Gastrocnemius medialis (tissue), 4 donors: ENCODE data around the gene CDKN2AIPNL. TPM values are rescaled to one million over a fixed set of nuclear protein-coding genes. Genes with fewer than 3 reads are reported as not detected.
"Not testable (repeated sequence)": the region's sequence is repeated elsewhere in the genome, so short reads cannot be mapped to it uniquely, and the experiment has no call there.

Experiments used
- ATAC-seq, 2 donors: fragments of 150-250 bp; one replicate each; pipeline ENCODE4 v1.9.1; 2016
- DNase-seq, 2 donors: peaks; one replicate each; pipeline ENCODE4 v3.0.0-alpha.2; 2019
- H3K27ac ChIP-seq, 4 donors: fragments of 200-600 bp; sonication (generic); 1 replicate in 1 of 4; 2 replicates in 3 of 4; pipeline ENCODE4 v1.5.1; 2016 to 2018; ENCODE audit warnings: mild to moderate bottlenecking in 2 of 4, moderate library complexity in 1 of 4
- H3K27me3 ChIP-seq, 3 donors: fragments of 200-600 bp; sonication (generic) in 2 of 3; 1 replicate in 1 of 3; 2 replicates in 2 of 3; pipeline versions ENCODE4 v1.5.1 to v1.6.0; 2016 to 2019; ENCODE audit warnings: mild to moderate bottlenecking in 1 of 3, moderate library complexity in 1 of 3
- H3K36me3 ChIP-seq, 2 donors: fragments of 200-600 bp; sonication (generic) in 1 of 2; one replicate each; pipeline ENCODE4 v1.5.1; 2017 to 2018
- H3K4me1 ChIP-seq, 2 donors: fragments of 200-600 bp; sonication (generic) in 1 of 2; one replicate each; pipeline ENCODE4 v1.5.1; 2016 to 2017; ENCODE audit warnings: mild to moderate bottlenecking in 2 of 2
- H3K4me3 ChIP-seq, 4 donors: fragments of 200-600 bp; sonication (generic) in 3 of 4; 1 replicate in 1 of 4; 2 replicates in 3 of 4; pipeline ENCODE4 v1.5.1; 2016 to 2019; ENCODE audit warnings: mild to moderate bottlenecking in 2 of 4
- H3K9me3 ChIP-seq, 3 donors: fragments of 200-600 bp; sonication (generic) in 2 of 3; 1 replicate in 1 of 3; 2 replicates in 2 of 3; pipeline ENCODE4 v1.5.1; 2016 to 2019
- CTCF ChIP-seq, 5 experiments: fragments of 450-650 bp in 3 of 5; fragments of 200-600 bp in 2 of 5; sonication (generic) in 2 of 5; IDR thresholded peaks in 4 of 5; conservative IDR thresholded peaks in 1 of 5; 1 replicate in 4 of 5; 2 replicates in 1 of 5; pipeline ENCODE4 v1.5.1; 2016 to 2019; ENCODE audit warnings: antibody characterized with exemption in 5 of 5, mild to moderate bottlenecking in 3 of 5, moderate library complexity in 3 of 5
- POLR2A ChIP-seq, 2 donors: fragments of 450-650 bp; IDR thresholded peaks; one replicate each; pipeline ENCODE4 v1.6.1; 2017; ENCODE audit warnings: antibody characterized with exemption in 2 of 2, mild to moderate bottlenecking in 2 of 2, moderate library complexity in 2 of 2
- in situ Hi-C, 4 donors: fragments of 200-750 bp; cut with MboI; loops; one replicate each; pipeline versions ENCODE4 v1.15.0 to v1.8.0; 2017; ENCODE audit warnings: low sequenced_read_pairs in 4 of 4
- intact Hi-C: fragments of 100-400 bp; cut with DNase I; formaldehyde crosslinking; loops from one replicate; pipeline ENCODE4 v1.15.1; 2023; ENCODE audit warnings: low total_unique reads
- total RNA-seq, 4 donors: library from RNA; depleted of rRNA; stranded (reverse); fragments of >200 nt; gene quantifications; one replicate each; pipeline versions ENCODE4 v1.1.0 to v1.2.3, GENCODE V29; 2016

The CDKN2AIPNL gene
- total RNA-seq, 4 donors from 2014 or later = 23.6 to 58.5 (median 37.4) TPM

GRCh38 chr5:134383980-134384697 is 27.5 kb downstream of the CDKN2AIPNL start:
- peaks cover 0 to 93% of the 10 kb centered on the region in 2 donors for H3K36me3 ChIP-seq
- TF ChIP-seq CTCF (IDR thresholded peaks at IDR 0.05 in 4 of 5, conservative IDR thresholded peaks at IDR 0.05 in 1 of 5) = no peak
- TF ChIP-seq POLR2A (IDR thresholded peaks at IDR 0.05) = no peak
- H3K27ac ChIP-seq = peak overlapping the region in 1 of 4 donors; percentile 2
- no peaks in the 10 kb centered on the region for H3K4me1 ChIP-seq
- H3K9me3 ChIP-seq = no peaks in the 10 kb centered on the region
- no peak for DNase-seq
- intact Hi-C loops = no loop called here
- in situ Hi-C loops = loop anchor here in 1 of 4 donors (25.0 kb wide), 1 partner anchor 503 kb away; no protein-coding TSS in a partner anchor
- no peak overlapping the region for H3K4me3 ChIP-seq
- no peak for ATAC-seq
- H3K27me3 ChIP-seq = no peaks in the 10 kb centered on the region

DNA sequence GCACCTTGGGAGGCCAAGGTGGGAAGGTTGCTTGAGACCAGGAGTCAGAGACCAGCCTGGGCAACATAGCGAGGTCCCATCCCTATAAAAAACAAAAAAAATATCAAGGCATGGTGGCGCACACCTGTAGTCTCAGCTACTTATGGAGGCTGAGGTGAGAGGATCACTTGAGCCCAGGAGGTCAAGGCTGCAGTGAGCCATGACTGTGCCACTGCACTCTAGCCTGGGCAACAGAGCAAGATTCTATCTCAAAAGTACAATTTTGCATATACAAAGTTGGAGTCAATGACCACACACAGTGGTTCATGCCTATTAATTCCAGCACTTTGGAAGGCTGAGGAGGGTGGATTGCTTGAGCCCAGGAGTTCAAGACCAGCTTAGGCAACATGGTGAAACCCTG is 29.5 kb downstream of the CDKN2AIPNL start:
- Histone ChIP-seq H3K4me1 (peaks cover 14 to 17% of the 10 kb centered on the region in 2 donors), H3K27ac (peak overlapping the region in 1 of 4 donors; percentile 4), H3K36me3 (peaks cover 0 to 81% of the 10 kb centered on the region in 2 donors)
- DNase-seq, ATAC-seq, intact Hi-C loops, H3K9me3 ChIP-seq, H3K4me3 ChIP-seq, H3K27me3 ChIP-seq: not testable (repeated sequence)
- in situ Hi-C loops = loop anchor here in 1 of 4 donors (25.0 kb wide), 1 partner anchor 505 kb away; no protein-coding TSS in a partner anchor

GRCh38 chr5:134380346-134380745 is 31.3 kb downstream of the CDKN2AIPNL start:
- TF ChIP-seq CTCF (IDR thresholded peaks at IDR 0.05 in 4 of 5, conservative IDR thresholded peaks at IDR 0.05 in 1 of 5) = no peak
- TF ChIP-seq POLR2A (IDR thresholded peaks at IDR 0.05) = no peak
- Histone ChIP-seq H3K4me1 (peaks cover 29 to 30% of the 10 kb centered on the region in 2 donors), H3K9me3 (no peaks in the 10 kb centered on the region), H3K27ac (peak overlapping the region in 1 of 4 donors; percentile 35), H3K4me3 (no peak overlapping the region), H3K27me3 (no peaks in the 10 kb centered on the region), H3K36me3 (peaks cover 0 to 71% of the 10 kb centered on the region in 2 donors)
- DNase-seq (no peak), ATAC-seq (no peak)
- in situ Hi-C loops = loop anchor here in 1 of 4 donors (25.0 kb wide), 1 partner anchor 507 kb away; no protein-coding TSS in a partner anchor
- intact Hi-C loops = no loop called here

DNA sequence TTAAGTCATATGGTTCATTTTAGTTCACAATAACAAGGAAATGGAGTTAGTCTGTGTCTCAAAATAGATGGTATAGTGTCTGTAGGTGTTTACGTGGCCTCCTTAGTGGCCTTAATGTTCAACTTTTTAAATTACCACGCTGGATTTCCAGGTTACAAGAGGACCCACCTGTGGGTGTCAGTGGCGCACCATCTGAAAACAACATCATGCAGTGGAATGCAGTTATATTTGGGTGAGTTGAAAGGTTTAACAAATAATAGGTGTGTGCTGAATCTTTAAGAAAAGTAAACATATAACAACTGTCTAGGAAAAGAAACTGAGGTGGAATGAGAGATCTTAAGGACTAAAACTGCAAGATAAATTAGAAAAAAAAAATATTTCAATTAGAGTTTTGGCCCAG is 37.4 kb downstream of the CDKN2AIPNL start:
- Histone ChIP-seq H3K36me3 (peaks cover 0 to 24% of the 10 kb centered on the region in 2 donors), H3K27ac (peak overlapping the region; percentile 35 to 52 (median 42)), H3K27me3 (no peaks in the 10 kb centered on the region), H3K4me1 (peaks cover 65 to 68% of the 10 kb centered on the region in 2 donors), H3K9me3 (no peaks in the 10 kb centered on the region), H3K4me3 (peak overlapping the region in 3 of 4 donors; percentile 12 to 35 (median 13))
- in situ Hi-C loops (loop anchor here in 1 of 4 donors (10.0 kb wide), 1 partner anchor 211 kb away; no protein-coding TSS in a partner anchor), intact Hi-C loops (loop anchor here (10.0 kb wide), 1 partner anchor 371 kb away; no protein-coding TSS in a partner anchor)
- DNase-seq (no peak), ATAC-seq (no peak)
- TF ChIP-seq POLR2A (IDR thresholded peaks at IDR 0.05) (no peak), CTCF (IDR thresholded peaks at IDR 0.05 in 4 of 5, conservative IDR thresholded peaks at IDR 0.05 in 1 of 5) (peak in 1 of 5 experiments; percentile 25)

GRCh38 chr5:134373633-134374032 is 38.0 kb downstream of the CDKN2AIPNL start:
- DNase-seq, H3K27me3 ChIP-seq, H3K9me3 ChIP-seq, ATAC-seq: not testable (repeated sequence)
- intact Hi-C loops (loop anchor here (10.0 kb wide), 1 partner anchor 371 kb away; no protein-coding TSS in a partner anchor), in situ Hi-C loops (loop anchor here in 1 of 4 donors (10.0 kb wide), 1 partner anchor 211 kb away; no protein-coding TSS in a partner anchor)
- Histone ChIP-seq H3K4me1 (peaks cover 70 to 71% of the 10 kb centered on the region in 2 donors), H3K36me3 (peaks cover 0 to 24% of the 10 kb centered on the region in 2 donors), H3K4me3 (peak overlapping the region; percentile 92 to 98 (median 95)), H3K27ac (peak overlapping the region; percentile 97 to 100 (median 98))
